ACC112 (cell line): ENCODE data around the gene STX7.
A peak's percentile ranks its signal among the peaks of the same experiment; 100 is the strongest.

Experiments
- H2AFZ ChIP-seq: fragments of 200-600 bp; sonication (generic); one replicate; pipeline ENCODE4 v1.6.0; 2017; ENCODE audit warnings: antibody characterized with exemption, low read length; ENCODE audit not compliant: unreplicated experiment
- H3K27ac ChIP-seq: fragments of 200-600 bp; sonication (generic); 2 replicates; pipeline ENCODE4 v1.5.1; 2014; ENCODE audit warnings: low read depth, mild to moderate bottlenecking, antibody characterized with exemption, low read length, moderate library complexity
- H3K27me3 ChIP-seq: fragments of 200-600 bp; sonication (generic); 2 replicates; pipeline ENCODE4 v1.6.1; 2014; ENCODE audit warnings: mild to moderate bottlenecking, antibody characterized with exemption, low read length, moderate library complexity, mixed read lengths; ENCODE audit not compliant: insufficient read depth
- H3K36me3 ChIP-seq: fragments of 200-600 bp; sonication (generic); 2 replicates; pipeline ENCODE4 v1.6.1; 2016; ENCODE audit warnings: mild to moderate bottlenecking, antibody characterized with exemption, low read length, moderate library complexity, mixed read lengths; ENCODE audit not compliant: insufficient read depth
- H3K4me1 ChIP-seq: fragments of 200-600 bp; sonication (generic); one replicate; pipeline ENCODE4 v1.6.1; 2016; ENCODE audit warnings: low read length, mixed read lengths; ENCODE audit not compliant: insufficient read depth, unreplicated experiment, control insufficient read depth
- H3K4me3 ChIP-seq: fragments of 200-600 bp; sonication (generic); 2 replicates; pipeline ENCODE4 v1.5.1; 2014; ENCODE audit warnings: mild to moderate bottlenecking, low read depth, low read length
- H3K79me2 ChIP-seq: fragments of 200-600 bp; sonication (generic); one replicate; pipeline ENCODE4 v1.6.0; 2016; ENCODE audit warnings: low read length; ENCODE audit not compliant: control insufficient read depth, unreplicated experiment, insufficient read depth

STX7 gene

GRCh38 chr6:132446855-132447241, 66.1 kb downstream of the STX7 start:
- no peaks in the 10 kb centered on the region for H3K27me3 ChIP-seq
- H3K79me2 ChIP-seq = no peaks in the 10 kb centered on the region
- peak overlapping the region; percentile 89 for H3K27ac ChIP-seq
- H3K4me3 ChIP-seq = no peak overlapping the region
- no peak overlapping the region for H2AFZ ChIP-seq
- peaks cover 39% of the 10 kb centered on the region for H3K4me1 ChIP-seq
- H3K36me3 ChIP-seq = peaks cover 13% of the 10 kb centered on the region

GRCh38 chr6:132446141-132446854, 66.6 kb downstream of the STX7 start:
- Histone ChIP-seq H2AFZ (no peak overlapping the region), H3K36me3 (peaks cover 14% of the 10 kb centered on the region), H3K4me3 (peak overlapping the region; percentile 51), H3K4me1 (peaks cover 39% of the 10 kb centered on the region), H3K27me3 (no peaks in the 10 kb centered on the region), H3K27ac (peak overlapping the region; percentile 89), H3K79me2 (no peaks in the 10 kb centered on the region)

- H3K27me3 ChIP-seq = no peaks in the 10 kb centered on the region
- peaks cover 39% of the 10 kb centered on the region for H3K4me1 ChIP-seq
- peaks cover 12% of the 10 kb centered on the region for H3K36me3 ChIP-seq
- H3K79me2 ChIP-seq = no peaks in the 10 kb centered on the region
- H3K27ac ChIP-seq = peak overlapping the region; percentile 89
- H3K4me3 ChIP-seq = peak overlapping the region; percentile 51
- peak overlapping the region; percentile 46 for H2AFZ ChIP-seq
Observed at GRCh38 chr6:132445201-132445951, 67.5 kb downstream of the STX7 start.

GRCh38 chr6:132443206-132443605, 69.7 kb downstream of the STX7 start:
- no peak overlapping the region for H3K4me3 ChIP-seq
- H3K79me2 ChIP-seq = no peaks in the 10 kb centered on the region
- peak overlapping the region; percentile 89 for H3K27ac ChIP-seq
- no peak overlapping the region for H2AFZ ChIP-seq
- peaks cover 39% of the 10 kb centered on the region for H3K4me1 ChIP-seq
- peaks cover 12% of the 10 kb centered on the region for H3K36me3 ChIP-seq
- H3K27me3 ChIP-seq = no peaks in the 10 kb centered on the region

GRCh38 chr6:132430110-132430509, 82.8 kb downstream of the STX7 start:
- Histone ChIP-seq H3K27me3 (no peaks in the 10 kb centered on the region), H3K27ac (no peak overlapping the region), H3K4me1 (no peaks in the 10 kb centered on the region), H2AFZ (no peak overlapping the region), H3K79me2 (no peaks in the 10 kb centered on the region), H3K4me3 (no peak overlapping the region), H3K36me3 (no peaks in the 10 kb centered on the region)

GRCh38 chr6:132425176-132425575, 87.7 kb downstream of the STX7 start:
- no peak overlapping the region for H3K27ac ChIP-seq
- H3K79me2 ChIP-seq = no peaks in the 10 kb centered on the region
- H3K36me3 ChIP-seq = no peaks in the 10 kb centered on the region
- H2AFZ ChIP-seq = no peak overlapping the region
- no peaks in the 10 kb centered on the region for H3K4me1 ChIP-seq
- H3K27me3 ChIP-seq = no peaks in the 10 kb centered on the region
- H3K4me3 ChIP-seq = no peak overlapping the region

- Histone ChIP-seq H3K4me3 (no peak overlapping the region), H3K27ac (no peak overlapping the region), H2AFZ (no peak overlapping the region), H3K4me1 (no peaks in the 10 kb centered on the region), H3K36me3 (no peaks in the 10 kb centered on the region), H3K27me3 (no peaks in the 10 kb centered on the region), H3K79me2 (no peaks in the 10 kb centered on the region)
Observed at GRCh38 chr6:132423839-132424238, 89.1 kb downstream of the STX7 start.

GRCh38 chr6:132418235-132418965, 94.5 kb downstream of the STX7 start:
- H3K27me3 ChIP-seq = no peaks in the 10 kb centered on the region
- H3K4me3 ChIP-seq = no peak overlapping the region
- no peaks in the 10 kb centered on the region for H3K36me3 ChIP-seq
- H2AFZ ChIP-seq = no peak overlapping the region
- no peaks in the 10 kb centered on the region for H3K79me2 ChIP-seq
- H3K27ac ChIP-seq = no peak overlapping the region
- peaks cover 6% of the 10 kb centered on the region for H3K4me1 ChIP-seq

- Histone ChIP-seq H3K36me3 (no peaks in the 10 kb centered on the region), H3K27me3 (no peaks in the 10 kb centered on the region), H3K4me3 (no peak overlapping the region), H3K27ac (no peak overlapping the region), H3K4me1 (peaks cover 31% of the 10 kb centered on the region), H2AFZ (peak overlapping the region; percentile 53), H3K79me2 (no peaks in the 10 kb centered on the region)
Observed at GRCh38 chr6:132414761-132415160, 98.2 kb downstream of the STX7 start.

GRCh38 chr6:132414322-132414721, 98.6 kb downstream of the STX7 start:
- peak overlapping the region; percentile 53 for H2AFZ ChIP-seq
- peaks cover 31% of the 10 kb centered on the region for H3K4me1 ChIP-seq
- no peak overlapping the region for H3K4me3 ChIP-seq
- H3K36me3 ChIP-seq = no peaks in the 10 kb centered on the region
- H3K27me3 ChIP-seq = no peaks in the 10 kb centered on the region
- H3K79me2 ChIP-seq = no peaks in the 10 kb centered on the region
- H3K27ac ChIP-seq = no peak overlapping the region
